DMS153 (cell line): ENCODE data around the gene CDC42EP1.

Source experiments
- DNase-seq: peaks from one replicate; lab custom pipeline; 2025; lab: John Stamatoyannopoulos, UW

Gene CDC42EP1

GRCh38 chr22:37611207-37611606 lies 50.9 kb downstream of the CDC42EP1 start:
- no peak for DNase-seq

GRCh38 chr22:37616201-37617083 lies 56.2 kb downstream of the CDC42EP1 start:
- no peak for DNase-seq

GRCh38 chr22:37617431-37617830 lies 57.2 kb downstream of the CDC42EP1 start:
- no peak for DNase-seq

DNA sequence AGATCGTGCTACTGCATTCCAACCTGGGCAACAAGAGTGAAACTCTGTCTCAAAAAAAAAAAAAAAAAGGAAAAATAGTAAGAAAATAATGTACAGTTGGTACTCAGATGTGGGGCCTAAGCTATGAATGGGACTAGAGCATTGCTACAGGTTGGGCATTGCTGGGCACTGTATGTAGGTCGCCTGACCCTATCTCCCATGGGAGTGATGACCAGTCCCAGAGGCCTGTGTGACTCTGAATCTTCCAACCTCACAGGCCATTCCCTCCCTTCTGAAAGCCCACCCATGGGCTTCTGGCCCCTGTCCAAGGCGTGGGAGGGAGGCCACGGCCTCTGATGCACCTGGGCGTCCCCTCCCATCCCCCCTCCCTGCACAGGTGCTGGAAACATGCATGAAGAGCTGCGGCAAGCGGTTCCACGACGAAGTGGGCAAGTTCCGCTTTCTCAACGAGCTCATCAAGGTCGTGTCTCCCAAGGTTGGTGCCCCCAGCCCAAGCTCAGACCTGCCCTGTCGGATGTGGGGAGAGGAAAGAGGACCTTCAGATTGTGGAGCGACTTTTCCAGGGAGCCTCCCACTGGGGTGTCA lies 57.9 kb downstream of the CDC42EP1 start:
- no peak for DNase-seq

GRCh38 chr22:37618674-37619073 lies 58.4 kb downstream of the CDC42EP1 start:
- no peak for DNase-seq
